AG08395 (cell line): ENCODE measurements around the gene KHNYN.

Experiments used
- DNase-seq: peaks from one replicate; pipeline ENCODE4 v3.0.0; 2012; ENCODE audit warnings: mixed read lengths, low spot score

KHNYN gene

GRCh38 chr14:24401810-24402702 is 27.7 kb upstream of the KHNYN start:
- no peak for DNase-seq

GRCh38 chr14:24403294-24403998 is 26.3 kb upstream of the KHNYN start:
- DNase-seq = peak; percentile 65

GRCh38 chr14:24404814-24405213 is 24.9 kb upstream of the KHNYN start:
- no peak for DNase-seq

- DNase-seq = no peak
Measured at GRCh38 chr14:24406416-24406815, 23.3 kb upstream of the KHNYN start.

- no peak for DNase-seq
Measured at GRCh38 chr14:24407608-24408325, 22.0 kb upstream of the KHNYN start.

GRCh38 chr14:24408764-24409163 is 21.0 kb upstream of the KHNYN start:
- DNase-seq = no peak

- no peak for DNase-seq
Measured at GRCh38 chr14:24409192-24409591, 20.6 kb upstream of the KHNYN start.

- no peak for DNase-seq
Measured at GRCh38 chr14:24409956-24410355, 19.8 kb upstream of the KHNYN start.

- peak; percentile 71 for DNase-seq
Measured at GRCh38 chr14:24411443-24412389, 18.0 kb upstream of the KHNYN start.

GRCh38 chr14:24414077-24414476 is 15.7 kb upstream of the KHNYN start:
- DNase-seq = no peak

- DNase-seq = no peak
Measured at GRCh38 chr14:24414732-24415420, 14.9 kb upstream of the KHNYN start.

GRCh38 chr14:24415421-24416253 is 14.1 kb upstream of the KHNYN start:
- DNase-seq = no peak

- DNase-seq = no peak
Measured at GRCh38 chr14:24416254-24416931, 13.4 kb upstream of the KHNYN start.

GRCh38 chr14:24416932-24417619 is 12.7 kb upstream of the KHNYN start:
- no peak for DNase-seq

GRCh38 chr14:24417832-24418491 is 11.8 kb upstream of the KHNYN start:
- DNase-seq = no peak

- no peak for DNase-seq
Measured at GRCh38 chr14:24418492-24418873, 11.3 kb upstream of the KHNYN start.

GRCh38 chr14:24422261-24422660 is 7.5 kb upstream of the KHNYN start:
- DNase-seq = no peak
